Small intestine (tissue), 7 donors: ENCODE results near the gene CDKL1. TPM values are rescaled to one million over a fixed set of nuclear protein-coding genes. Genes with fewer than 3 reads are reported as not detected.
A peak's percentile ranks its signal among the peaks of the same experiment; 100 is the strongest.
"Not testable (repeated sequence)": the region's sequence is repeated elsewhere in the genome, so short reads cannot be mapped to it uniquely, and the experiment has no call there.

Experiments used
- DNase-seq, 2 donors: peaks; one replicate each; pipeline versions ENCODE4 v3.0.0 to v3.0.0-alpha.2; 2013
- FAIRE-seq: peaks from 2 replicates; lab custom pipeline; 2012; peaks lifted over from hg19 to GRCh38; lab: Jason Lieb, UNC
- H3K27ac ChIP-seq, 3 donors: one replicate each; pipeline ENCODE4 v1.5.1; 2013; ENCODE audit warnings: low read length in 2 of 3, mild to moderate bottlenecking in 2 of 3, control low read depth in 1 of 3, inconsistent platforms in 1 of 3, low read depth in 1 of 3, moderate library complexity in 1 of 3
- H3K27me3 ChIP-seq, 3 donors: one replicate each; pipeline ENCODE4 v1.6.1; 2013; ENCODE audit warnings: low read length in 3 of 3, inconsistent platforms in 1 of 3; ENCODE audit not compliant: control insufficient read depth in 3 of 3, insufficient read depth in 3 of 3
- H3K36me3 ChIP-seq, 3 donors: one replicate each; pipeline ENCODE4 v1.6.1; 2013; ENCODE audit warnings: low read length in 3 of 3, inconsistent platforms in 1 of 3, low read depth in 1 of 3, mild to moderate bottlenecking in 1 of 3, moderate library complexity in 1 of 3; ENCODE audit not compliant: control insufficient read depth in 3 of 3, insufficient read depth in 2 of 3
- H3K4me1 ChIP-seq, 3 donors: one replicate each; pipeline ENCODE4 v1.6.1; 2013; ENCODE audit warnings: low read length in 2 of 3, inconsistent platforms in 1 of 3, low read depth in 1 of 3, mild to moderate bottlenecking in 1 of 3, moderate library complexity in 1 of 3; ENCODE audit not compliant: control insufficient read depth in 3 of 3, insufficient read depth in 2 of 3
- H3K4me3 ChIP-seq, 3 donors: one replicate each; pipeline ENCODE4 v1.5.1; 2013; ENCODE audit warnings: low read length in 3 of 3, control low read depth in 1 of 3, inconsistent platforms in 1 of 3, low read depth in 1 of 3, mild to moderate bottlenecking in 1 of 3, moderate library complexity in 1 of 3
- H3K9me3 ChIP-seq, 2 donors: one replicate each; pipeline ENCODE4 v1.6.1; 2013; ENCODE audit warnings: low read depth in 1 of 2, low read length in 1 of 2; ENCODE audit not compliant: control insufficient read depth in 2 of 2, insufficient read depth in 1 of 2
- WGBS, 3 donors: extraction: QIAGEN DNeasy Blood & Tissue Kit; methylation state at CpG; one replicate each; pipeline ENCODE4 v1.1.7; 2013; 5-methylcytosine and 5-hydroxymethylcytosine counted together
- polyA plus RNA-seq, 4 donors: library from polyadenylated mRNA; stranded (reverse) in 3 of 4; unstranded in 1 of 4; fragments of 200-250 nt in 3 of 4; fragments of 120-200 nt in 1 of 4; gene quantifications; one replicate each; pipeline versions ENCODE4 v1.2.1 to v1.2.3, GENCODE V29; 2013
- donor health status: healthy with polysubstance abuse.
- donor health status: control.
- donor health status: control.
- donor health status: Bipolar disorder and iron deficiency.
- donor health status: healthy.

CDKL1 gene
- polyA plus RNA-seq, 4 donors, result 4.7 to 8.1 (median 6.0) TPM

DNA sequence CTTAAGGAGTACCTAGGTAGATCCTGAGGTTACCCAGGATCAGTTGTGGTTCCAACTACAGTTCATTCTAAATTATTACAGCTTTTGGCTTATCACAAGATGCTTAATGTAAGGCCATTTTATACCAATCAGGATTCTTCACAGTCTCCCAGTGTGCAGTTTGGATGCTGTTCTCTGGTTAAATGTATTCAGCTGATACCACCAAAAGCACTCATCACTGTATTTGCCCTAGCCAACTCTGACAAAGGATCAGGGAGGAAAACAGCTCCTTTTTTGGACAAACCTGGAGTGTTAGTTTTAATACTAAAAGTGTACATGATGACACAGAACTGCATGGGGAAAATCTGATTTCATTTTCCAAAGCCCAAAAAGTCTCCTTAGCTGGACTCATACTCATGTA, 65.1 kb downstream of the CDKL1 start:
- Histone ChIP-seq H3K4me1 (peaks cover 0 to 17% (median 3%) of the 10 kb centered on the region in 3 donors), H3K27me3 (no peaks in the 10 kb centered on the region), H3K4me3 (no peak overlapping the region), H3K9me3 (no peaks in the 10 kb centered on the region), H3K36me3 (peaks cover 0 to 13% (median 11%) of the 10 kb centered on the region in 3 donors), H3K27ac (no peak overlapping the region)
- no peak for DNase-seq
- no peak for FAIRE-seq

DNA sequence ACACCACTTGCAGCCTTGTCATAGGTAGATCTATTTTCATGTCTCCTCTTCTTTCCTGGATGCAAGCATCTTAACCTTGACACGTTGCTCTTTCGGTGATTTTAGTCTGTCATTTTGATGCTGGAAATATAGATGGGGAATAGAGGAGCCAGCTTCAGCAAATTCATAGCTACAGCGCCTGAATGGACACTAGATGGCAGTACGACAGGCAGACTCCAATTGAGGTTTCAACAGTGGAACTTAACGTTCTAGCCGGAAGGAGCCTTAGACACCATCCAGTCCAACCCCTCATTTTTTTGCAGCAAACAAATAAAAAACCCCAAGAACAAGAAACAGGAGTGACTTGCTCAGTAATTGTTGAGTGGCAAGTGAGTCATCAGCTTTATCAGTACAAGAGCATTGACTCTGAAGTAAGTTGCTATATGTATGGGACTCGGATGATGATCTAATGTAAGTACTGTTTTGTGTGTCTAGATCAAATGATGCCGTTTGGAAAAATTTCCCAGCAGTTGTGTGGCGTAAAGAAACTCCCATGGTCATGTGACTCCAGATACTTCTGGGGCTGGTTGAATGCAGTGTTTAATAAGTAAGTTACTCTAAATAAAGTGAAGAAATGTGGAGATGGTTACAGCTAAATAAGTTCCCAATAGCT, 75.5 kb downstream of the CDKL1 start:
- H3K4me3 ChIP-seq, result no peak overlapping the region
- 2% methylated on average over 9 of the region's 9 CpGs for whole genome bisulfite sequencing, 3 donors

DNA sequence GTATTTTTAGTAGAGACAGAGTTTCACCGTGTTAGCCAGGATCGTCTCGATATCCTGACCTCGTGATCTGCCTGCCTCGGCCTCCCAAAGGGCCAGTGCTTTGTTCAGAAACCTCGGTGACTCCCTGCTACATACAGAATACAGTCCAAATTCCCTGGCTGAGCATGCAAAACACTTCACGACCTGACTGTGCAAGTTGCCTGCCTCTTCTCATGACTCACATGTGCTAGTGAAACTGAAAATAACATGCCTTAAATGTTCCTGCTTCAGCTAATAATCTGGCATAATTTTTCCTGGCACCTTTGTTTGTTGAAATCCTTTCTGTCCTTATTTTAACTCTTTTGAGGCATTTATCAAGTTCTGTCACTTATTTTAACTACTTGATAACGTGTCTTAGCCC, 76.4 kb downstream of the CDKL1 start:
- FAIRE-seq, result no peak
- WGBS, 3 donors, result 48 to 57% (median 51%) methylated on average over 8 of the region's 8 CpGs
- Histone ChIP-seq H3K36me3 (peaks cover 0 to 12% (median 5%) of the 10 kb centered on the region in 3 donors), H3K27me3 (no peaks in the 10 kb centered on the region), H3K4me3 (no peak overlapping the region), H3K4me1 (no peaks in the 10 kb centered on the region), H3K27ac (peak overlapping the region; percentile 53 to 78 (median 71)), H3K9me3 (no peaks in the 10 kb centered on the region)
- DNase-seq, result peak in 1 of 2 donors; percentile 58

More for the DNA sequence above, 75.5 kb downstream of the CDKL1 start:
- no peaks in the 10 kb centered on the region for H3K9me3 ChIP-seq
- no peak for FAIRE-seq
- H3K27ac ChIP-seq, result peak overlapping the region; percentile 53 to 78 (median 71)
- H3K4me1 ChIP-seq, result no peaks in the 10 kb centered on the region
- peaks cover 0 to 12% (median 5%) of the 10 kb centered on the region in 3 donors for H3K36me3 ChIP-seq
- H3K27me3 ChIP-seq, result no peaks in the 10 kb centered on the region
- peak; percentile 85 to 88 for DNase-seq

DNA sequence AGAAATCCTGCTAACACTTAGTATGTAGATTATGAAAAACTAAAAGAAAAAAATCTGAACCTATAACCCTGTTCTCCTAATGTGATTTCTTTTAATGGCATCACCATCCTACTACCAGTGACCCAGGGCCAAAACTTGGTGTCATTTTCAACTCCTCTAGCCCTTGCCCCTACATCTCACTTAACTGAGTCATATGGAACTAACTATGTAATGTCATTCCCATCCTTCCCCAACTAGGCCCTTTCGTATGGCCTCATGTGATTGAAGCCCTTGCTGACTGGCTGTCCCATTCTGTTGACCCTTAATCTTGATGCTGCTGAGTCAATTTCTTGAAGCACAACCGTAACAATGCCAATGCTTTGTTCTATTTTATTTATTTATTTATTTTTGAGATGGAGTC, 77.0 kb downstream of the CDKL1 start:
- Histone ChIP-seq H3K27me3 (no peaks in the 10 kb centered on the region), H3K9me3 (no peaks in the 10 kb centered on the region), H3K36me3 (peaks cover 0 to 10% (median 5%) of the 10 kb centered on the region in 3 donors), H3K27ac (peak overlapping the region in 1 of 3 donors; percentile 9), H3K4me1 (no peaks in the 10 kb centered on the region), H3K4me3 (no peak overlapping the region)
- 87 to 93% (median 92%) methylated on average over 2 of the region's 2 CpGs for WGBS, 3 donors
- FAIRE-seq, result no peak
- DNase-seq, result no peak

DNA sequence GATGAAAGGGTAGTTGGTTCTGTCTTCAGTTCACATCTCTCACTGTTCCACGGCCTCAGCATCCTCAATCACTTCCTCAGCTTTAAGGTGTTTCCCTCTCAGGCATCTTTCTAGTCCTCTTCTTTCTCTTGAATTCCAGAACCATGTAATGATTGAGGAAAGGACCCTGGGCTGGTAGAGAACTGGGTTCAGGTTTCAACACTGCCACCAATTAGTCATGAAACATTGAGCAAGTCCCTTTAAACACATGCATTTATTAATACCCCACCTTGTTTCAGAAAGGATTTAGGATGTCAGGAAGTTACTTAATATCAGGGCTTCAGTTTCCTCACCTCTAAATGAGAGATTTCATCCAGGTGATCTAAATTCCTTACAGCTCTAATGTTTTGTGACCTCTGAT, 77.4 kb downstream of the CDKL1 start:
- Histone ChIP-seq H3K27ac (no peak overlapping the region), H3K27me3 (no peaks in the 10 kb centered on the region), H3K9me3 (no peaks in the 10 kb centered on the region), H3K4me3 (no peak overlapping the region), H3K36me3 (peaks cover 0 to 8% (median 5%) of the 10 kb centered on the region in 3 donors), H3K4me1 (no peaks in the 10 kb centered on the region)
- no peak for DNase-seq
- FAIRE-seq, result no peak
- WGBS, 3 donors, result 61 to 77% (median 64%) methylated on average over 1 of the region's 1 CpG

DNA sequence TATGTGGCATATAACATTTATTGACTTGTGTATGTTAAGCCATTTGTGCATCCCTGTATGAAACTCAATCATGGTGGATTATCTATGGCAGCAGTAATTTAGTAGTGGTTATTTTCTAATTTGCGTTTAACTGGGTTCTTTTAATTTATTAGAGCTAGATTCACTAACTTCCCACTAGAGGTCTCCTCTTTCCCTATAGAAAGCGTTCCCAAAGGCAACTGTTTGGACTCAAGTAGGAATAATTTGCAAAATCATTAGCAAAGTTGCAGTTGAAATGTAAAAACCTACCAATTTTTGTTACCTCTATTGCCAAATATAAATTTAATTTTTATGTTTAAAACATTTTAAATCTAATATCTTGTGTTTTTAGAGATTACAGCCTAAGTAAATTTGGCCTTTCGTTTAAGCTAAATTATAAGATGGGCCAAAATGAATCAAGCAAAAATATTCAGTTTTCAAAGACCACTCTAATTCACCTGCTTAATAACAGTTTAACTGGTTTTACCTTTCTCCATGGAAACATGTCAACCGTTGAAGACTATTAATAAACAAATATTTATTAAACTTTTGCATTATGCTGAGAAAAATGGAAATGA, 78.6 kb downstream of the CDKL1 start:
- DNase-seq (peak; percentile 28 to 41), FAIRE-seq (no peak)
- WGBS, 3 donors, result 43 to 58% (median 47%) methylated on average over 4 of the region's 4 CpGs
- H3K4me3 ChIP-seq, result no peak overlapping the region
- H3K9me3 ChIP-seq, result peaks cover 0 to 4% of the 10 kb centered on the region in 2 donors
- no peak overlapping the region for H3K27ac ChIP-seq
- peaks cover 0 to 5% (median 5%) of the 10 kb centered on the region in 3 donors for H3K4me1 ChIP-seq
- no peaks in the 10 kb centered on the region for H3K27me3 ChIP-seq
- peaks cover 2 to 6% (median 3%) of the 10 kb centered on the region in 3 donors for H3K36me3 ChIP-seq

DNA sequence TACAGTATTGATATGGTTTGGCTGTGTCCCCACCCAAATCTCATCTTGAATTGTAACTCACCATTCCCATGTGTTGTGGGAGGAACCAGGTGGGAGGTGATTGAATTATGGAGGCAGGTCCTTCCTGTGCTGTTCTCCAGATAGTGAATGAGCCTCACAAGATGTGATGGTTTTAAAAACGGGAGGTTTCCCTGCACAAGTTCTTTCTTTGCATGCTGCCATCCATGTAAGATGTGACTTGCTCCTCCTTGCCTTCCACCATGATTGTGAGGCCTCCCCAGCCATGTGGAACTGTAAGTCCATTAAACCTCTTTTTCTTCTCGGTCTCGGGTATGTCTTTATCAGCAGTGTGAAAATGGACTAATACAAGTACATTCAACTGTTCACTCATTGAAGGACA, 82.6 kb downstream of the CDKL1 start:
- not testable (repeated sequence) for H3K36me3 ChIP-seq, H3K4me3 ChIP-seq, H3K4me1 ChIP-seq, H3K27me3 ChIP-seq, DNase-seq, H3K9me3 ChIP-seq, H3K27ac ChIP-seq, FAIRE-seq
- WGBS, 3 donors, result 94 to 97% (median 95%) methylated on average over 3 of the region's 3 CpGs

DNA sequence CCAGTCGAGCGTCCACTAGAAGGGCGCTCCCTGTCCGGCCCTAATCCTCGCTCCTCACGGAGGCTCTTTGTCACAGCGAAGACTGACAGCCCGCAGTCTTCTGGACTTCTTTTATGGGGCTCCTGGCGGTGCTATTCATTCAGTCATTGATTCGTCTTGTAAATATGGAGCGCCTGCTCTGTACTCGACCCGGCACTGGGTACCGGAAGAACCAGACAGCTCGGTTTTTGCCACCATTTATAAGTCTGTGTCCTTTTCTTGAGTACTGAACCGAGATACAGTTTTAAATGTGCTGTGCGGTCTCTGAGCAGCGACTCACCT, 84.0 kb downstream of the CDKL1 start:
- Histone ChIP-seq H3K36me3 (peaks cover 0 to 3% (median 2%) of the 10 kb centered on the region in 3 donors), H3K27ac (peak overlapping the region; percentile 62 to 100 (median 96)), H3K27me3 (no peaks in the 10 kb centered on the region), H3K4me3 (peak overlapping the region; percentile 54 to 89 (median 74)), H3K4me1 (peaks cover 0 to 6% (median 6%) of the 10 kb centered on the region in 3 donors), H3K9me3 (peaks cover 0 to 4% of the 10 kb centered on the region in 2 donors)
- WGBS, 3 donors, result 1 to 3% (median 2%) methylated on average over 18 of the region's 18 CpGs
- DNase-seq, result no peak
- no peak for FAIRE-seq
